Keratinocyte (primary cell): ENCODE results near the gene YIPF7. TPM values are rescaled to one million over a fixed set of nuclear protein-coding genes. Genes with fewer than 3 reads are reported as not detected.

ENCODE experiments used
- DNase-seq: peaks from one replicate; pipeline ENCODE4 v3.0.0-alpha.2; 2011; ENCODE audit warnings: low read depth, missing footprints, low spot score
- FAIRE-seq: peaks from 2 replicates; lab custom pipeline; 2011; peaks lifted over from hg19 to GRCh38; lab: Jason Lieb, UNC
- H2AFZ ChIP-seq: 2 replicates; pipeline ENCODE4 v1.6.0; 2012; ENCODE audit warnings: low read length, control low read depth, inconsistent platforms; ENCODE audit not compliant: control insufficient read depth
- H3K27ac ChIP-seq: 2 replicates; pipeline ENCODE4 v1.5.1; 2011; ENCODE audit warnings: low read length; ENCODE audit not compliant: control insufficient read depth, insufficient read depth
- H3K27me3 ChIP-seq: 3 replicates; pipeline ENCODE4 v1.6.0; 2011; ENCODE audit warnings: low read length; ENCODE audit not compliant: control insufficient read depth, insufficient read depth; ENCODE audit errors: extremely low read depth
- H3K36me3 ChIP-seq, 2 experiments: 2 replicates in 1 of 2; 3 replicates in 1 of 2; pipeline ENCODE4 v1.5.1; 2011; ENCODE audit warnings: low read length in 2 of 2, mild to moderate bottlenecking in 1 of 2; ENCODE audit not compliant: control insufficient read depth in 2 of 2, insufficient read depth in 2 of 2; ENCODE audit errors: extremely low read depth in 1 of 2
- H3K4me1 ChIP-seq: 3 replicates; pipeline ENCODE4 v1.5.1; 2011; ENCODE audit warnings: low read length; ENCODE audit not compliant: control insufficient read depth, insufficient read depth; ENCODE audit errors: extremely low read depth
- H3K4me2 ChIP-seq: 3 replicates; pipeline ENCODE4 v1.6.0; 2011; ENCODE audit warnings: low read depth, low read length; ENCODE audit not compliant: control insufficient read depth, insufficient read depth; ENCODE audit errors: extremely low read depth
- H3K4me3 ChIP-seq, 3 experiments: fragments of 200-600 bp in 1 of 3; sonication (generic) in 1 of 3; 2 replicates in 2 of 3; 3 replicates in 1 of 3; pipeline ENCODE4 v1.5.1; 2011 to 2016; ENCODE audit warnings: low read length in 3 of 3, mild to moderate bottlenecking in 3 of 3, control low read depth in 2 of 3, inconsistent platforms in 1 of 3, low read depth in 1 of 3, mixed read lengths in 1 of 3, mixed run types in 1 of 3, moderate library complexity in 1 of 3; ENCODE audit not compliant: control insufficient read depth in 2 of 3, insufficient read depth in 2 of 3; ENCODE audit errors: extremely low read depth in 1 of 3
- H3K79me2 ChIP-seq: 2 replicates; pipeline ENCODE4 v1.6.0; 2012; ENCODE audit warnings: low read length; ENCODE audit not compliant: control insufficient read depth, insufficient read depth
- H3K9ac ChIP-seq: 3 replicates; pipeline ENCODE4 v1.6.0; 2011; ENCODE audit warnings: low read length; ENCODE audit not compliant: control insufficient read depth, insufficient read depth; ENCODE audit errors: extremely low read depth
- H3K9me1 ChIP-seq: 3 replicates; pipeline ENCODE4 v1.6.0; 2011; ENCODE audit warnings: low read length; ENCODE audit not compliant: control insufficient read depth, insufficient read depth; ENCODE audit errors: extremely low read depth
- H3K9me3 ChIP-seq: 2 replicates; pipeline ENCODE4 v1.5.1; 2012; ENCODE audit warnings: low read depth, low read length; ENCODE audit not compliant: control insufficient read depth
- H4K20me1 ChIP-seq: 3 replicates; pipeline ENCODE4 v1.6.0; 2011; ENCODE audit warnings: low read length; ENCODE audit not compliant: control insufficient read depth, insufficient read depth; ENCODE audit errors: extremely low read depth
- EZH2 ChIP-seq: IDR thresholded peaks from one replicate; pipeline ENCODE4 v1.6.1; 2012; ENCODE audit warnings: inconsistent platforms, mild to moderate bottlenecking, low read length, moderate library complexity
- dilution Hi-C: fragments of 300-500 bp; cut with MboI; formaldehyde crosslinking; loops from one replicate; pipeline ENCODE4 v1.7.0; 2020; ENCODE audit warnings: low sequenced_read_pairs; ENCODE audit not compliant: extremely low pct_ligation_motif_present
- polyA minus RNA-seq, 3 experiments: library from RNA; depleted of rRNA, polyadenylated mRNA; stranded (reverse); fragments of >200 nt; gene quantifications; 1 replicate in 1 of 3; 2 replicates in 1 of 3; 3 replicates in 1 of 3; pipeline ENCODE4 v1.2.3, GENCODE V29; 2011
- polyA plus RNA-seq, 5 experiments: library from polyadenylated mRNA; depleted of rRNA in 3 of 5; stranded (reverse) in 3 of 5; stranded (forward) in 1 of 5; unstranded in 1 of 5; fragments of >200 nt; gene quantifications; 1 replicate in 1 of 5; 2 replicates in 3 of 5; 3 replicates in 1 of 5; pipeline versions ENCODE4 v1.2.1 to v1.2.3, GENCODE V29; 2011 to 2012; ENCODE audit warnings: missing spikeins in 2 of 5, low read depth in 1 of 5, low replicate concordance in 1 of 5
- TF ChIP-seq, protein P1 (sequence below), 3 experiments: IDR thresholded peaks in 1 of 3; conservative IDR thresholded peaks in 1 of 3; optimal IDR thresholded peaks in 1 of 3; 2 replicates in 2 of 3; 3 replicates in 1 of 3; pipeline versions ENCODE3 to v1.5.1; 2011; ENCODE audit warnings: low read length in 3 of 3, mild to moderate bottlenecking in 3 of 3, moderate library complexity in 2 of 3, control low read depth in 1 of 3, inconsistent platforms in 1 of 3; ENCODE audit not compliant: insufficient read depth in 2 of 3; ENCODE audit errors: extremely low read depth in 1 of 3

YIPF7 gene
- 0.06 TPM in 1 of 3 replicates, not detected in the others for polyA plus RNA-seq
- not detected for polyA plus RNA-seq (2011; ENCODE audit: low read depth)
- not detected in 2 replicates for polyA plus RNA-seq (2011; cell fraction: cytosol; rRNA removed)
- not detected in 2 replicates for polyA plus RNA-seq (2011; cell fraction: nucleus; rRNA removed)
- not detected in 2 replicates for polyA plus RNA-seq (2012; ENCODE audit: low replicate concordance)
- 0.22 TPM in 1 of 3 replicates, not detected in the others for polyA minus RNA-seq
- polyA minus RNA-seq (2011; cell fraction: cytosol; rRNA and poly(A)+ RNA removed), result not detected
- polyA minus RNA-seq (2011; cell fraction: nucleus; rRNA and poly(A)+ RNA removed), result not detected in 2 replicates

DNA sequence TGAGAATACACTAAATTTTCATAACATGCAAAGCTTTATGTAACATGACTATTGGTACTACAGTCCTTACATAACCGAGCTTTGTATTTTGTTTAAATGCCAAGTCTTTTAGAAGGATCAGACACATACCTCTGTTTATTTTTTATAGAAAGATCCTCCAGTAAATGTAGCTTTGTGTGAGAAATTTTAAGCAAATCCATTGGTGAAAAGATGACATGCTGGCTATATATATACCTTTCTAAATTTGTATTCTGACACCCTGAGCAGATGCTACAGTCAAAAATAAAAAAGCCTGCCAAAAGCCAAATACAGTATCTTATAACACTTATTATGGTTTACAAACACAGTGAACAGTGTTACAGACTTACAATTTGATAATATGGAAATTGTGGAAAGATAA is at the start of gene YIPF7:
TSS of gene YIPF7 (minus strand) at position 201 of the 400 bp plus-strand sequence. CDS start 1,525 bp downstream, outside the sequence.
- DNase-seq, result no peak
- no peaks in the 10 kb centered on the region for H3K79me2 ChIP-seq
- H3K9me3 ChIP-seq, result no peaks in the 10 kb centered on the region
- dilution Hi-C loops, result no loop called here
- no peak within 1 kb of the TSS for H2AFZ ChIP-seq
- H3K4me2 ChIP-seq, result no peak within 1 kb of the TSS
- no peaks in the 10 kb centered on the region for H3K4me1 ChIP-seq
- H3K27me3 ChIP-seq, result no peaks in the 10 kb centered on the region
- no peak within 1 kb of the TSS for H3K27ac ChIP-seq
- H4K20me1 ChIP-seq, result no peaks in the 10 kb centered on the region
- FAIRE-seq, result no peak
- H3K9ac ChIP-seq, result no peak within 1 kb of the TSS
- no peaks in the 10 kb centered on the region for H3K36me3 ChIP-seq
- no peaks in the 10 kb centered on the region for H3K9me1 ChIP-seq
- H3K4me3 ChIP-seq, result no peak within 1 kb of the TSS
- no peak for TF ChIP-seq EZH2
- TF ChIP-seq, protein P1, sequence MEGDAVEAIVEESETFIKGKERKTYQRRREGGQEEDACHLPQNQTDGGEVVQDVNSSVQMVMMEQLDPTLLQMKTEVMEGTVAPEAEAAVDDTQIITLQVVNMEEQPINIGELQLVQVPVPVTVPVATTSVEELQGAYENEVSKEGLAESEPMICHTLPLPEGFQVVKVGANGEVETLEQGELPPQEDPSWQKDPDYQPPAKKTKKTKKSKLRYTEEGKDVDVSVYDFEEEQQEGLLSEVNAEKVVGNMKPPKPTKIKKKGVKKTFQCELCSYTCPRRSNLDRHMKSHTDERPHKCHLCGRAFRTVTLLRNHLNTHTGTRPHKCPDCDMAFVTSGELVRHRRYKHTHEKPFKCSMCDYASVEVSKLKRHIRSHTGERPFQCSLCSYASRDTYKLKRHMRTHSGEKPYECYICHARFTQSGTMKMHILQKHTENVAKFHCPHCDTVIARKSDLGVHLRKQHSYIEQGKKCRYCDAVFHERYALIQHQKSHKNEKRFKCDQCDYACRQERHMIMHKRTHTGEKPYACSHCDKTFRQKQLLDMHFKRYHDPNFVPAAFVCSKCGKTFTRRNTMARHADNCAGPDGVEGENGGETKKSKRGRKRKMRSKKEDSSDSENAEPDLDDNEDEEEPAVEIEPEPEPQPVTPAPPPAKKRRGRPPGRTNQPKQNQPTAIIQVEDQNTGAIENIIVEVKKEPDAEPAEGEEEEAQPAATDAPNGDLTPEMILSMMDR (optimal IDR thresholded peaks at IDR 0.05 in 1 of 3, IDR thresholded peaks at IDR 0.05 in 1 of 3, conservative IDR thresholded peaks at IDR 0.05 in 1 of 3; ENCODE audit: extremely low read depth in 1 of 3, insufficient read depth in 2 of 3, low read length in 3 of 3), result no peak

DNA sequence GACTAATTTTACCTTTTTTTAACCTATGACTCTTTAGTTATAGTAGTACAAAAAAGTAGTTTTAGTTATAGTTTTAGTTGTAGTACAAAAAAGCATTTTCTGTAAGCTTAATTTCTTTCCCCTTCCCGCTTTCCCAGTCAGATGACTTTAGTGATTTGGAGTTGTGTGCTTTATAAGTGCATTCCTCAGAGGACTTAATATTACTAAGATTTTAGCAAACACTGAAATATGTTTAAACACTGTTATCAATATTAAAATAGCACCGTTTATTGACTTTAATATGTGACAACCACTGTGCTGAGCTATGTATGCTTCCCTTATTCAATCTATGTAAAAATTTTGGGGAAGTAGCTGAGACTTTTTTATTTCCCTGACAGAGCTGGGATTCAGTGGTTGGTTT is 49.6 kb upstream of the YIPF7 start:
- FAIRE-seq, result no peak
- dilution Hi-C loops, result no loop called here
- no peak overlapping the region for H3K4me3 ChIP-seq

More for the DNA sequence above, 49.6 kb upstream of the YIPF7 start:
- H3K36me3 ChIP-seq, result peaks cover 0 to 8% of the 10 kb centered on the region in 2 experiments
- no peak overlapping the region for H3K27ac ChIP-seq
- H3K27me3 ChIP-seq, result no peaks in the 10 kb centered on the region
- no peak overlapping the region for H3K9ac ChIP-seq
- H3K9me3 ChIP-seq, result no peaks in the 10 kb centered on the region
- DNase-seq, result no peak
- no peaks in the 10 kb centered on the region for H3K79me2 ChIP-seq
- TF ChIP-seq EZH2, result no peak
- TF ChIP-seq, protein P1 (optimal IDR thresholded peaks at IDR 0.05 in 1 of 3, IDR thresholded peaks at IDR 0.05 in 1 of 3, conservative IDR thresholded peaks at IDR 0.05 in 1 of 3; ENCODE audit: extremely low read depth in 1 of 3, insufficient read depth in 2 of 3, low read length in 3 of 3), result no peak
- H3K4me2 ChIP-seq, result no peak overlapping the region
- H4K20me1 ChIP-seq, result no peaks in the 10 kb centered on the region
- H2AFZ ChIP-seq, result no peak overlapping the region
- no peaks in the 10 kb centered on the region for H3K4me1 ChIP-seq
- no peaks in the 10 kb centered on the region for H3K9me1 ChIP-seq
